SK-N-SH treated with all-trans-retinoic acid at 6 μM for 48 hours (cell line): ENCODE measurements around the gene PRKAR1B.

ENCODE experiments used
- ATAC-seq: fragments of 200-7000 bp; cut with Tn5 transposase; 3 replicates; pipeline ENCODE4 v1.9.1; 2020; ENCODE audit warnings: mild to moderate bottlenecking, moderate library complexity
- ARNTL ChIP-seq: fragments of 450-650 bp; formaldehyde crosslinking; IDR thresholded peaks from 2 replicates; pipeline ENCODE4 v1.5.0; 2020; ENCODE audit warnings: low read depth, mild to moderate bottlenecking, moderate library complexity, borderline replicate concordance
- CREB5 ChIP-seq: fragments of 250-450 bp; sonication (Bioruptor Pico); IDR thresholded peaks from 2 replicates; pipeline ENCODE4 v1.5.1; 2020; ENCODE audit warnings: low read depth, mild to moderate bottlenecking, moderate library complexity
- CSDC2 ChIP-seq: fragments of 250-450 bp; sonication (Bioruptor Pico); IDR thresholded peaks from 2 replicates; pipeline ENCODE4 v1.5.0; 2020; ENCODE audit warnings: mild to moderate bottlenecking, moderate library complexity
- CSRNP3 ChIP-seq: fragments of 250-450 bp; sonication (Bioruptor Pico); IDR thresholded peaks from 2 replicates; pipeline ENCODE4 v1.5.1; 2021; ENCODE audit warnings: mild to moderate bottlenecking, moderate library complexity
- ESRRG ChIP-seq: fragments of 250-450 bp; sonication (Bioruptor Pico); IDR thresholded peaks from 2 replicates; pipeline ENCODE4 v1.6.1; 2021; ENCODE audit warnings: mild to moderate bottlenecking
- GLIS3 ChIP-seq: fragments of 250-450 bp; sonication (Bioruptor Pico); IDR thresholded peaks from 2 replicates; pipeline ENCODE4 v1.5.0; 2020; ENCODE audit warnings: mild to moderate bottlenecking, moderate library complexity
- ISL1 ChIP-seq: fragments of 250-450 bp; sonication (Bioruptor Pico); IDR thresholded peaks from 2 replicates; pipeline ENCODE4 v2.1.2; 2022; ENCODE audit warnings: mild to moderate bottlenecking, moderate library complexity
- OSR1 ChIP-seq: fragments of 250-450 bp; sonication (Bioruptor Pico); IDR thresholded peaks from 2 replicates; pipeline ENCODE4 v1.8.0; 2022; ENCODE audit warnings: moderate library complexity, mild to moderate bottlenecking, inconsistent platforms
- PATZ1 ChIP-seq: fragments of 250-450 bp; sonication (Bioruptor Pico); IDR thresholded peaks from 2 replicates; pipeline ENCODE4 v1.8.0; 2020; ENCODE audit warnings: mild to moderate bottlenecking, moderate library complexity, borderline replicate concordance
- POU6F1 ChIP-seq: fragments of 250-450 bp; sonication (Bioruptor Pico); IDR thresholded peaks from 2 replicates; pipeline ENCODE4 v1.8.0; 2021; ENCODE audit warnings: low read depth, mild to moderate bottlenecking, moderate library complexity, borderline replicate concordance
- PPARA ChIP-seq: fragments of 250-450 bp; sonication (Bioruptor Pico); IDR thresholded peaks from 2 replicates; pipeline ENCODE4 v1.5.0; 2020; ENCODE audit warnings: mild to moderate bottlenecking, borderline replicate concordance
- RARB ChIP-seq: fragments of 250-450 bp; sonication (Bioruptor Pico); IDR thresholded peaks from 2 replicates; pipeline ENCODE4 v1.8.0; 2021; ENCODE audit warnings: mild to moderate bottlenecking, moderate library complexity
- SNAI2 ChIP-seq: fragments of 250-450 bp; sonication (Bioruptor Pico); IDR thresholded peaks from 2 replicates; pipeline ENCODE4 v1.5.0; 2020; ENCODE audit warnings: mild to moderate bottlenecking, moderate library complexity
- TCF4 ChIP-seq: fragments of 250-450 bp; sonication (Bioruptor Pico); IDR thresholded peaks from 2 replicates; pipeline ENCODE4 v1.8.0; 2021; ENCODE audit warnings: mild to moderate bottlenecking, moderate library complexity, borderline replicate concordance
- TOX ChIP-seq: fragments of 250-450 bp; sonication (Bioruptor Pico); IDR thresholded peaks from 2 replicates; pipeline ENCODE4 v1.8.0; 2021; ENCODE audit warnings: mild to moderate bottlenecking, moderate library complexity, borderline replicate concordance
- TSHZ2 ChIP-seq: fragments of 250-450 bp; sonication (Bioruptor Pico); IDR thresholded peaks from 2 replicates; pipeline ENCODE4 v1.5.0; 2020; ENCODE audit warnings: mild to moderate bottlenecking, moderate library complexity
- ZC3H10 ChIP-seq: fragments of 250-450 bp; sonication (Bioruptor Pico); IDR thresholded peaks from 2 replicates; pipeline ENCODE4 v1.5.1; 2021; ENCODE audit warnings: mild to moderate bottlenecking, moderate library complexity
- ZFP3 ChIP-seq: fragments of 250-450 bp; sonication (Bioruptor Pico); IDR thresholded peaks from 2 replicates; pipeline ENCODE4 v1.5.0; 2020; ENCODE audit warnings: mild to moderate bottlenecking, moderate library complexity
- ZFP30 ChIP-seq: fragments of 450-650 bp; formaldehyde crosslinking; IDR thresholded peaks from 2 replicates; pipeline ENCODE4 v1.5.0; 2022; ENCODE audit warnings: mild to moderate bottlenecking, moderate library complexity
- ZNF565 ChIP-seq: fragments of 450-650 bp; formaldehyde crosslinking; conservative IDR thresholded peaks from 2 replicates; pipeline ENCODE4 v1.5.0; 2020; ENCODE audit warnings: low read depth, mild to moderate bottlenecking, moderate library complexity
- ZNF70 ChIP-seq: fragments of 450-650 bp; formaldehyde crosslinking; IDR thresholded peaks from 2 replicates; pipeline ENCODE4 v1.5.0; 2020; ENCODE audit warnings: mild to moderate bottlenecking, moderate library complexity
- ZNF8 ChIP-seq: fragments of 450-650 bp; formaldehyde crosslinking; IDR thresholded peaks from 2 replicates; pipeline ENCODE4 v1.5.0; 2020; ENCODE audit warnings: mild to moderate bottlenecking, moderate library complexity

PRKAR1B gene

GRCh38 chr7:706721-707120 lies 20.4 kb downstream of the PRKAR1B start:
- ATAC-seq = no peak
- no peak for TF ChIP-seq ZC3H10 (CRISPR knock-in tag)
- no peak for TF ChIP-seq TOX (CRISPR knock-in tag)
- no peak for TF ChIP-seq CREB5
- TF ChIP-seq RARB (CRISPR knock-in tag) = no peak
- TF ChIP-seq POU6F1 = no peak
- TF ChIP-seq ZFP30 (CRISPR knock-in tag) = no peak
- TF ChIP-seq ESRRG (CRISPR knock-in tag) = no peak
- no peak for TF ChIP-seq PATZ1 (CRISPR knock-in tag)
- no peak for TF ChIP-seq ARNTL (CRISPR knock-in tag)
- TF ChIP-seq ISL1 (CRISPR knock-in tag) = no peak
- TF ChIP-seq ZNF70 (CRISPR knock-in tag) = no peak
- TF ChIP-seq CSRNP3 (CRISPR knock-in tag) = no peak
- no peak for TF ChIP-seq SNAI2
- TF ChIP-seq PPARA (CRISPR knock-in tag) = no peak
- TF ChIP-seq ZFP3 (CRISPR knock-in tag) = no peak
- TF ChIP-seq ZNF8 (CRISPR knock-in tag) = no peak

- TF ChIP-seq ESRRG (CRISPR knock-in tag) = no peak
- TF ChIP-seq ZNF8 (CRISPR knock-in tag) = no peak
- no peak for TF ChIP-seq ZNF565
- TF ChIP-seq OSR1 (CRISPR knock-in tag) = no peak
- TF ChIP-seq TCF4 (CRISPR knock-in tag) = no peak
- no peak for TF ChIP-seq ZFP3 (CRISPR knock-in tag)
- no peak for ATAC-seq
These were observed 24.0 kb downstream of the PRKAR1B start for GRCh38 chr7:703049-703448.

- no peak for TF ChIP-seq ZNF70 (CRISPR knock-in tag)
- no peak for TF ChIP-seq ZNF565
- TF ChIP-seq ISL1 (CRISPR knock-in tag) = no peak
- TF ChIP-seq CSDC2 (CRISPR knock-in tag) = no peak
- TF ChIP-seq ZC3H10 (CRISPR knock-in tag) = no peak
- no peak for TF ChIP-seq POU6F1
- no peak for TF ChIP-seq ESRRG (CRISPR knock-in tag)
- no peak for TF ChIP-seq ZNF8 (CRISPR knock-in tag)
- TF ChIP-seq OSR1 (CRISPR knock-in tag) = no peak
- TF ChIP-seq SNAI2 = no peak
- TF ChIP-seq GLIS3 = no peak
- TF ChIP-seq TOX (CRISPR knock-in tag) = no peak
- TF ChIP-seq CREB5 = no peak
- no peak for TF ChIP-seq PPARA (CRISPR knock-in tag)
- TF ChIP-seq TSHZ2 = no peak
- ATAC-seq = no peak
These were observed 25.9 kb downstream of the PRKAR1B start for GRCh38 chr7:701086-701671.
